ENCODE data around the gene TMCO4.

Gene TMCO4

GRCh38 chr1:19682257-19682656, 117.5 kb downstream of the TMCO4 start:
- DNase-seq, result no peak

GRCh38 chr1:19680644-19681043, 119.1 kb downstream of the TMCO4 start:
- DNase-seq, result no peak

GRCh38 chr1:19679691-19680090, 120.0 kb downstream of the TMCO4 start:
- DNase-seq, result no peak

GRCh38 chr1:19678931-19679453, 120.7 kb downstream of the TMCO4 start:
- DNase-seq, result no peak

- no peak for DNase-seq
These were observed 121.2 kb downstream of the TMCO4 start for GRCh38 chr1:19678493-19678892.

GRCh38 chr1:19676438-19676922, 123.2 kb downstream of the TMCO4 start:
- DNase-seq, result no peak

GRCh38 chr1:19675797-19676196, 123.9 kb downstream of the TMCO4 start:
- DNase-seq, result no peak

GRCh38 chr1:19672237-19672636, 127.5 kb downstream of the TMCO4 start:
- DNase-seq, result no peak

- no peak for DNase-seq
These were observed 128.9 kb downstream of the TMCO4 start for GRCh38 chr1:19670787-19671186.

- DNase-seq, result no peak
These were observed 130.8 kb downstream of the TMCO4 start for GRCh38 chr1:19668888-19669287.

GRCh38 chr1:19665496-19666465, 133.9 kb downstream of the TMCO4 start:
- DNase-seq, result no peak

- no peak for DNase-seq
These were observed 134.6 kb downstream of the TMCO4 start for GRCh38 chr1:19665186-19665495.

GRCh38 chr1:19664453-19665185, 135.1 kb downstream of the TMCO4 start, which contains the start of gene HTR6:
Gene HTR6, plus strand, starts transcription at chr1:19664875. Its CDS starts 879 bp downstream, at chr1:19665754.
- no peak for DNase-seq

- no peak for DNase-seq
These were observed 137.4 kb downstream of the TMCO4 start for GRCh38 chr1:19662313-19662712.

- DNase-seq, result no peak
These were observed 137.9 kb downstream of the TMCO4 start for GRCh38 chr1:19661721-19662228.

- DNase-seq, result no peak
These were observed 141.5 kb downstream of the TMCO4 start for GRCh38 chr1:19658186-19658585.

GRCh38 chr1:19657511-19657910, 142.2 kb downstream of the TMCO4 start:
- no peak for DNase-seq

- no peak for DNase-seq
These were observed 142.8 kb downstream of the TMCO4 start for GRCh38 chr1:19656780-19657466.

GRCh38 chr1:19656134-19656779, 143.5 kb downstream of the TMCO4 start:
- no peak for DNase-seq

GRCh38 chr1:19655718-19656080, 144.0 kb downstream of the TMCO4 start:
- DNase-seq, result no peak

GRCh38 chr1:19654886-19655717, 144.6 kb downstream of the TMCO4 start:
- no peak for DNase-seq

Measured in stimulated activated CD4-positive, alpha-beta T cell treated with anti-CD3 and anti-CD28 coated beads, Interleukin-1b, Interleukin-23, amount 100 ng/mL, for 48 hours (primary cell).